Uterus (tissue), 2 donors: ENCODE measurements around the gene SUGCT.

Experiments
- CTCF ChIP-seq, 4 experiments: fragments of 200-600 bp in 2 of 4; fragments of 450-650 bp in 2 of 4; sonication (generic) in 2 of 4; IDR thresholded peaks; one replicate each; pipeline ENCODE4 v1.5.1; 2016 to 2019; ENCODE audit warnings: antibody characterized with exemption in 4 of 4, mild to moderate bottlenecking in 2 of 4, moderate library complexity in 1 of 4
- POLR2A ChIP-seq, 2 donors: fragments of 450-650 bp; IDR thresholded peaks; one replicate each; pipeline ENCODE4 v1.6.1; 2016; ENCODE audit warnings: antibody characterized with exemption in 2 of 2, mild to moderate bottlenecking in 1 of 2, moderate library complexity in 1 of 2

DNA sequence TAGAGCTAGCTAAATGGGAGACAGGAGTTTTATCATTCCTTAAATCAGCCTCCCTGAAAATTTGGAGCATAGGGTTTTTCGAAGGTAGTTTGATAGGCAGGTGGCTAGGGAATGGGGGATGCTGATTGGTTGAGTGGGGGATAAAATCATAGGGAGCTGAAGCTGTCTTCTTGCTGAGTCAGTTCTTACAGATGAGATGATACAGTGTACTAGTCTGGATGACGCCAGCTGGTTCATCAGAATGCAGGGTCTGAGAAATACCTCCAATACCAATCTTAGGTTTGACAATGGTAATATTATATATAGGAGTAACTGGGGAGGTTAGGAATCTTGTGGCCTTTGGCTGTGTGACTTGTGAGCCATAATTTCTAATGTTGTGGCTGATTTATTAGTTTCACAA lies 271.2 kb downstream of the SUGCT start:
- TF ChIP-seq CTCF (IDR thresholded peaks at IDR 0.05): no peak
- TF ChIP-seq POLR2A (IDR thresholded peaks at IDR 0.05): no peak
